Kidney (tissue), 14 donors: ENCODE measurements around the gene NFIA. TPM values are rescaled to one million over a fixed set of nuclear protein-coding genes. Genes with fewer than 3 reads are reported as not detected.

ENCODE experiments used
- DNase-seq, 5 donors: peaks; one replicate each; pipeline ENCODE4 v3.0.0-alpha.2; 2013 to 2020
- FAIRE-seq: peaks from 2 replicates; lab custom pipeline; 2012; peaks lifted over from hg19 to GRCh38; lab: Jason Lieb, UNC
- H3K27ac ChIP-seq, 2 donors: one replicate each; pipeline ENCODE4 v1.7.0; 2013; ENCODE audit warnings: low read depth in 2 of 2, low read length in 2 of 2, inconsistent platforms in 1 of 2
- H3K27me3 ChIP-seq: one replicate; pipeline ENCODE4 v1.7.1; 2013; ENCODE audit warnings: low read length, inconsistent platforms; ENCODE audit not compliant: control insufficient read depth, insufficient read depth
- H3K36me3 ChIP-seq, 3 donors: one replicate each; pipeline versions ENCODE4 v1.7.0 to v1.7.1; 2013; ENCODE audit warnings: low read length in 3 of 3, control low read depth in 1 of 3, inconsistent platforms in 1 of 3; ENCODE audit not compliant: insufficient read depth in 3 of 3, control insufficient read depth in 2 of 3
- H3K4me1 ChIP-seq, 3 donors: one replicate each; pipeline versions ENCODE4 v1.7.0 to v1.7.1; 2013; ENCODE audit warnings: low read length in 3 of 3, inconsistent platforms in 1 of 3, low read depth in 1 of 3; ENCODE audit not compliant: control insufficient read depth in 2 of 3, insufficient read depth in 2 of 3
- H3K4me3 ChIP-seq, 3 donors: one replicate each; pipeline versions ENCODE4 v1.7.0 to v1.8.1; 2013; ENCODE audit warnings: low read length in 3 of 3, control low read depth in 1 of 3, inconsistent platforms in 1 of 3
- H3K9ac ChIP-seq, 3 donors: one replicate each; pipeline versions ENCODE4 v1.7.0 to v1.7.1; 2013; ENCODE audit warnings: low read length in 3 of 3, control low read depth in 1 of 3, inconsistent platforms in 1 of 3
- H3K9me3 ChIP-seq, 3 donors: one replicate each; pipeline versions ENCODE4 v1.7.0 to v1.7.1; 2013; ENCODE audit warnings: low read length in 3 of 3, control low read depth in 1 of 3, inconsistent platforms in 1 of 3; ENCODE audit not compliant: control insufficient read depth in 2 of 3, insufficient read depth in 1 of 3
- intact Hi-C: fragments of 100-400 bp; cut with DNase I; formaldehyde crosslinking; loops from one replicate; pipeline ENCODE4 v1.11.1; 2022
- polyA plus RNA-seq: library from polyadenylated mRNA; stranded (reverse); fragments of 350-450 nt; fragmentation: Illumina TruSeq; extraction: RNeasy Lipid Tissue Mini Kit (QIAGEN cat#74804); gene quantifications from one replicate; pipeline ENCODE4 v1.2.3, GENCODE V29; 2014; ENCODE audit warnings: low read depth, low replicate concordance; ENCODE audit not compliant: insufficient read depth
- total RNA-seq: library from RNA; stranded (reverse); fragmentation: NEBNext Ultra II Directional; extraction: Animal tissue kit (Norgen Biotek cat#: 25700); gene quantifications from one replicate; pipeline ENCODE4 v1.2.1, GENCODE V29; 2021
- TF ChIP-seq, protein P1 (sequence below): IDR thresholded peaks from 3 replicates; pipeline ENCODE4 v1.5.1; 2012; ENCODE audit warnings: mild to moderate bottlenecking, moderate library complexity, borderline replicate concordance; ENCODE audit not compliant: insufficient read depth; ENCODE audit errors: extremely low read depth
- donor health status: control.
- donor health status: control.
- donor health status: control.
- donor health status: control.
- donor health status: control.
- donor health status: DM: yes; HTN: yes; CAD: no.
- donor health status: Normal renal cell carcinoma (clear cell type).

Gene NFIA
- total and polyA plus RNA-seq, 2 donors from 2014 or later: 4.8 to 87.5 TPM

DNA sequence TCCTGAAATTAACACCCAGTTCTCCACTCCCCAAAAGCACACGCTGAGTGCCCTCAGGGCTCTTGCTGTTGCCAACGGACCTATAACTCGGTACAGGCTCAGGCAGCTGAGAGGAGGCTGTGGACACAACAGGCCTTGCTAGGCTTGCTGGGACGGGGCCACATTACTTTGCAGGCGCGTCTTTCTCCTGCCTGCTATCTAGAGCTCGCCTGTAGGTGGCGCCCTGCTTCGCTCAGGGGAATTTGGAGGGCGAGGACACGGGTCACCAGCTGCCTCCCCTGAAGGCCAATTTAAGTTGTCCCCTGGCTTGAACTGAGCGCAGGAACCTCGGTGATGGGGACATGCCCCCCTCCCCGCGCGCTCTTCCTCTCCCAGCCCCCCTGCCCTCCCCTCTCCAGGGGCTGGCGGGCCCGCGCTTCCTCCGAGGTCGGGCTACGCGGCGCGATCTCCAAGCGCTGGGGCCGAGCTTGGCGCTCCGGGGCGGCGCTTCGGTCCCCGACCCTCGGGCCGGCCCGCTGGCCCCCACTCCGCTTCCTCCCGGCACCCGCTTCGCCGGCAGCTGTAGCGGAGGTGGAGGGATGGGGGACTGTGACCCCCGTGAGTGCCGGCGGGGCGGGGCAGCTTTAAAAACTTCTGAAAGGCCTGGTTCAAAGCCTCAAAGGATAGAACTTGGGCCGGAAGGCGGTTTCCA lies 32.4 kb upstream of the NFIA start:
- Histone ChIP-seq H3K9me3 (no peaks in the 10 kb centered on the region), H3K27ac (peak overlapping the region; percentile 91 to 93), H3K4me3 (peak overlapping the region; percentile 52 to 72 (median 61)), H3K27me3 (peaks cover 6% of the 10 kb centered on the region), H3K4me1 (peaks cover 0 to 17% (median 9%) of the 10 kb centered on the region in 3 donors), H3K9ac (peak overlapping the region; percentile 16 to 63 (median 45)), H3K36me3 (no peaks in the 10 kb centered on the region)
- TF ChIP-seq, protein P1, sequence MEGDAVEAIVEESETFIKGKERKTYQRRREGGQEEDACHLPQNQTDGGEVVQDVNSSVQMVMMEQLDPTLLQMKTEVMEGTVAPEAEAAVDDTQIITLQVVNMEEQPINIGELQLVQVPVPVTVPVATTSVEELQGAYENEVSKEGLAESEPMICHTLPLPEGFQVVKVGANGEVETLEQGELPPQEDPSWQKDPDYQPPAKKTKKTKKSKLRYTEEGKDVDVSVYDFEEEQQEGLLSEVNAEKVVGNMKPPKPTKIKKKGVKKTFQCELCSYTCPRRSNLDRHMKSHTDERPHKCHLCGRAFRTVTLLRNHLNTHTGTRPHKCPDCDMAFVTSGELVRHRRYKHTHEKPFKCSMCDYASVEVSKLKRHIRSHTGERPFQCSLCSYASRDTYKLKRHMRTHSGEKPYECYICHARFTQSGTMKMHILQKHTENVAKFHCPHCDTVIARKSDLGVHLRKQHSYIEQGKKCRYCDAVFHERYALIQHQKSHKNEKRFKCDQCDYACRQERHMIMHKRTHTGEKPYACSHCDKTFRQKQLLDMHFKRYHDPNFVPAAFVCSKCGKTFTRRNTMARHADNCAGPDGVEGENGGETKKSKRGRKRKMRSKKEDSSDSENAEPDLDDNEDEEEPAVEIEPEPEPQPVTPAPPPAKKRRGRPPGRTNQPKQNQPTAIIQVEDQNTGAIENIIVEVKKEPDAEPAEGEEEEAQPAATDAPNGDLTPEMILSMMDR: peak; percentile 98
- no peak for FAIRE-seq
- peak; percentile 93 to 96 (median 95) for DNase-seq
- intact Hi-C loops: loop anchor here (5.0 kb wide), 1 partner anchor 412 kb away; no protein-coding TSS in a partner anchor

- peak overlapping the region; percentile 91 to 93 for H3K27ac ChIP-seq
- H3K27me3 ChIP-seq: peaks cover 6% of the 10 kb centered on the region
- TF ChIP-seq, protein P1: no peak
- no peaks in the 10 kb centered on the region for H3K9me3 ChIP-seq
- peak; percentile 44 to 90 (median 70) for DNase-seq
- FAIRE-seq: no peak
- H3K4me1 ChIP-seq: peaks cover 0 to 17% (median 10%) of the 10 kb centered on the region in 3 donors
- peak overlapping the region in 2 of 3 donors; percentile 45 to 83 for H3K9ac ChIP-seq
- H3K4me3 ChIP-seq: peak overlapping the region; percentile 14 to 72 (median 61)
- H3K36me3 ChIP-seq: no peaks in the 10 kb centered on the region
- intact Hi-C loops: no loop called here
Observed at GRCh38 chr1:61050541-61051442, 31.6 kb upstream of the NFIA start.

DNA sequence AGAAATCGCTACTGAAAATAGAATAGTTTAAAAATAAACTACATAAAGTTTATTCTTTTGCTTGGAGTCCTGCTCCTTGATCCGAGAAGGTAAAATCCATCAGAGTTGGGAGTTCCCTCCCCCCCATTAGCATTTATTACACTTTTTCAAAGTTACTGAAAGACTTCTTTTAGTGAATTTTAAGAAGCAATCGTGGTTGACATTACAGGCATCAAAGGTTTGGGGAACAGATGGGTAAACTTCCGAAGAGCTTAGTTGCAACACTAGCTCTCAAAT lies 31.0 kb upstream of the NFIA start:
- peaks cover 0 to 17% (median 10%) of the 10 kb centered on the region in 3 donors for H3K4me1 ChIP-seq
- TF ChIP-seq, protein P1: no peak
- no peak for FAIRE-seq
- DNase-seq: peak in 1 of 5 donors; percentile 45
- H3K9me3 ChIP-seq: no peaks in the 10 kb centered on the region
- peak overlapping the region in 2 of 3 donors; percentile 54 to 72 for H3K4me3 ChIP-seq
- H3K9ac ChIP-seq: peak overlapping the region in 1 of 3 donors; percentile 83
- H3K36me3 ChIP-seq: no peaks in the 10 kb centered on the region
- peak overlapping the region in 1 of 2 donors; percentile 93 for H3K27ac ChIP-seq
- intact Hi-C loops: no loop called here
- H3K27me3 ChIP-seq: peaks cover 6% of the 10 kb centered on the region
